ENCODE data around the gene FCHSD2. TPM values are rescaled to one million over a fixed set of nuclear protein-coding genes. Genes with fewer than 3 reads are reported as not detected.
A peak's percentile ranks its signal among the peaks of the same experiment; 100 is the strongest.

FCHSD2 gene
- total and polyA plus RNA-seq, 8 donors = 5.5 to 22.5 (median 10.4) TPM

DNA sequence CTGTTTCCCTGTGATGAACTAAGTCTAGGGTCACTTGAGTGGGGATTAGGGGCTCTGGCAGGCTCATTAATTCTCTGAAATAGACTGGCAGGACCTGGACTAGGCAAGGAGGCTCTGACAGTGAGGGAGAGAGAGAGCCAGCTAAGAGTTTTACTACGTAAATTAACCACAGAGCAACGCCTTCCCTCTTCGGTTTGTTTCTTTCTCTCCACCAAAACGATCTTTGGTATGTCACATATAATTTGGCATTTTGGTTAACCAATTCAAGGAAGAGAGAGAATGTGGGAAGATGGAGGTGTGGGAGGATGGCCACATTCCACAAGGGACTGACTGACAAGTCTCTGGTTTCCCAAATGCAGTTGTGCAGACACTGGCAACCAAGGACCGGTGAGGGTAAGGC is 300.0 kb downstream of the FCHSD2 start:
- no peak overlapping the region for H3K27ac ChIP-seq
- no peaks in the 10 kb centered on the region for H3K27me3 ChIP-seq
- TF ChIP-seq, protein P1, sequence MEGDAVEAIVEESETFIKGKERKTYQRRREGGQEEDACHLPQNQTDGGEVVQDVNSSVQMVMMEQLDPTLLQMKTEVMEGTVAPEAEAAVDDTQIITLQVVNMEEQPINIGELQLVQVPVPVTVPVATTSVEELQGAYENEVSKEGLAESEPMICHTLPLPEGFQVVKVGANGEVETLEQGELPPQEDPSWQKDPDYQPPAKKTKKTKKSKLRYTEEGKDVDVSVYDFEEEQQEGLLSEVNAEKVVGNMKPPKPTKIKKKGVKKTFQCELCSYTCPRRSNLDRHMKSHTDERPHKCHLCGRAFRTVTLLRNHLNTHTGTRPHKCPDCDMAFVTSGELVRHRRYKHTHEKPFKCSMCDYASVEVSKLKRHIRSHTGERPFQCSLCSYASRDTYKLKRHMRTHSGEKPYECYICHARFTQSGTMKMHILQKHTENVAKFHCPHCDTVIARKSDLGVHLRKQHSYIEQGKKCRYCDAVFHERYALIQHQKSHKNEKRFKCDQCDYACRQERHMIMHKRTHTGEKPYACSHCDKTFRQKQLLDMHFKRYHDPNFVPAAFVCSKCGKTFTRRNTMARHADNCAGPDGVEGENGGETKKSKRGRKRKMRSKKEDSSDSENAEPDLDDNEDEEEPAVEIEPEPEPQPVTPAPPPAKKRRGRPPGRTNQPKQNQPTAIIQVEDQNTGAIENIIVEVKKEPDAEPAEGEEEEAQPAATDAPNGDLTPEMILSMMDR (IDR thresholded peaks at IDR 0.05) = no peak
- ATAC-seq = no peak
- H3K4me3 ChIP-seq = no peak overlapping the region
- intact Hi-C loops (cut with DNase I) = no loop called here
- H3K36me3 ChIP-seq = peaks cover 0 to 32% (median 5%) of the 10 kb centered on the region in 3 donors
- DNase-seq = no peak
- H3K9me3 ChIP-seq = no peaks in the 10 kb centered on the region
- FAIRE-seq = no peak
- no peaks in the 10 kb centered on the region for H3K4me1 ChIP-seq
- 80 to 88% methylated on average over 5 of the region's 5 CpGs for WGBS, 2 donors

DNA sequence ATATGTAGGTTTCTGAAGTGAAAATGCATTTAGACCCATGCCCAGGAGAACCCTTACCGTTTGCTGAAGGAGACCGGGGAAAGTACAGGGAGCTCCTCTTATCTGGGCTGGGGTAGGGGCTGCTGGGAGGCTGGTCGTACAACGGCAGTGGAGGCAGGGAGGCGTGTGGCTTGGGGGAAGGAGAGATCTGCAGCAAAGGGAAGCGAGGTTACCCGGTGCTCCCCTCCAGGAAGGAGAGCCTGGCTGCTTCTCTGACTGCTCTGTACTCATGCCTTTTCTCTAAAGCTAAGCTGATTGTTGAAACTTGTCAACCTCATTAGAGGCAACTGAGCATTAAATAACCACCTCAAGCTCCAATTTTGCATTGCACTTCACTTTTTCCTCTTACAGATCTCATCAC is 300.7 kb downstream of the FCHSD2 start:
- Histone ChIP-seq H3K27me3 (no peaks in the 10 kb centered on the region), H3K9me3 (no peaks in the 10 kb centered on the region), H3K27ac (no peak overlapping the region), H3K4me3 (no peak overlapping the region), H3K4me1 (no peaks in the 10 kb centered on the region), H3K36me3 (peaks cover 0 to 32% (median 5%) of the 10 kb centered on the region in 3 donors)
- TF ChIP-seq, protein P1 (IDR thresholded peaks at IDR 0.05) = no peak
- FAIRE-seq (no peak), DNase-seq (no peak), ATAC-seq (no peak)
- WGBS, 2 donors = 93 to 94% methylated on average over 7 of the region's 7 CpGs
- intact Hi-C loops (cut with DNase I) = no loop called here

- ATAC-seq (no peak), FAIRE-seq (no peak), DNase-seq (no peak)
- no peak overlapping the region for H3K4me3 ChIP-seq
- no peaks in the 10 kb centered on the region for H3K27me3 ChIP-seq
- 88 to 93% methylated on average over 4 of the region's 4 CpGs for WGBS, 2 donors
- peaks cover 0 to 32% (median 5%) of the 10 kb centered on the region in 3 donors for H3K36me3 ChIP-seq
- intact Hi-C loops (cut with DNase I) = no loop called here
- no peaks in the 10 kb centered on the region for H3K4me1 ChIP-seq
- TF ChIP-seq, protein P1 (IDR thresholded peaks at IDR 0.05) = no peak
- no peak overlapping the region for H3K27ac ChIP-seq
- no peaks in the 10 kb centered on the region for H3K9me3 ChIP-seq
Measured at GRCh38 chr11:72840780-72841179, 301.3 kb downstream of the FCHSD2 start.

DNA sequence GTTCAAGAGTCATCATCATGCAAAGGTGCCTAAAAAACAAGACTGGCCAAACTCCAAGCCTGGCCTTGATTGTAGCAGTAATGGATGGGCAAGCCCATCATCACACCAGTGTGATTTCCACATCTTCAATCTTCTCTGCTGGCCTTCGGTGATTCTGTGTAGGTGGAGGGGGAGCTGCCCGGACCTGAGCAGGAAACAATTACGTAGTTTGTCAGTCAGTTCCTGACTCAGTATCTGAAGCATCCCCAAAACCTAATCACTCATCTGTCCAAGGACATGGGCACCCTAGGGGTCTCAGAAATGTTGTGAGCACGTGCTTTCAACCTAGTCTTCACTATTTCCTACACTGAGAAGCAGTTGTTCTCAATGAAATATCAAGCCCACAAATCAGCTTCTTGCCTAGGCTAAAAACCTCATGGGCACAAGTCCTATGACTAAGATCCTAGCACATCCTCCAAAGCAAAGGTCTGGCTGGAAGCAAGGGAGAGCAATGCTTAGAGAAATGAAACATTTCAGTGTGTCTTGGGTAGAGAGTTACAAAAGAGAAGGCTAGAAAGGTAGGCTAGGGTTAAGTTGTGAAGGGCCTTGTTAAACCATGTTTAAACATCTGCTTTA is 303.3 kb downstream of the FCHSD2 start:
- DNase-seq (no peak), ATAC-seq (no peak), FAIRE-seq (no peak)
- TF ChIP-seq, protein P1 (IDR thresholded peaks at IDR 0.05) = no peak
- H3K9me3 ChIP-seq = no peaks in the 10 kb centered on the region
- WGBS, 2 donors = 81 to 82% methylated on average over 4 of the region's 4 CpGs
- intact Hi-C loops (cut with DNase I) = no loop called here
- no peak overlapping the region for H3K4me3 ChIP-seq
- H3K36me3 ChIP-seq = peaks cover 0 to 32% (median 5%) of the 10 kb centered on the region in 3 donors
- no peaks in the 10 kb centered on the region for H3K27me3 ChIP-seq
- no peaks in the 10 kb centered on the region for H3K4me1 ChIP-seq
- no peak overlapping the region for H3K27ac ChIP-seq

- TF ChIP-seq, protein P1 (IDR thresholded peaks at IDR 0.05) = no peak
- H3K36me3 ChIP-seq = peaks cover 0 to 16% (median 0%) of the 10 kb centered on the region in 3 donors
- DNase-seq = peak in 1 of 6 donors; percentile 31
- intact Hi-C loops (cut with DNase I) = no loop called here
- no peaks in the 10 kb centered on the region for H3K9me3 ChIP-seq
- peak in 1 of 4 donors; percentile 8 for ATAC-seq
- H3K4me1 ChIP-seq = no peaks in the 10 kb centered on the region
- no peak overlapping the region for H3K4me3 ChIP-seq
- no peaks in the 10 kb centered on the region for H3K27me3 ChIP-seq
- FAIRE-seq = no peak
- 76 to 79% methylated on average over 4 of the region's 4 CpGs for WGBS, 2 donors
- peak overlapping the region in 1 of 4 donors; percentile 47 for H3K27ac ChIP-seq
Measured at GRCh38 chr11:72836111-72836510, 306.0 kb downstream of the FCHSD2 start.
